Keratinocyte (primary cell): Measurements from ENCODE around the gene JAKMIP1. TPM values are rescaled to one million over a fixed set of nuclear protein-coding genes. Genes with fewer than 3 reads are reported as not detected.

Source experiments
- DNase-seq: peaks from one replicate; pipeline ENCODE4 v3.0.0-alpha.2; 2011; ENCODE audit warnings: low read depth, missing footprints, low spot score
- FAIRE-seq: peaks from 2 replicates; lab custom pipeline; 2011; peaks lifted over from hg19 to GRCh38; lab: Jason Lieb, UNC
- H2AFZ ChIP-seq: 2 replicates; pipeline ENCODE4 v1.6.0; 2012; ENCODE audit warnings: low read length, control low read depth, inconsistent platforms; ENCODE audit not compliant: control insufficient read depth
- H3K27ac ChIP-seq: 2 replicates; pipeline ENCODE4 v1.5.1; 2011; ENCODE audit warnings: low read length; ENCODE audit not compliant: control insufficient read depth, insufficient read depth
- H3K27me3 ChIP-seq: 3 replicates; pipeline ENCODE4 v1.6.0; 2011; ENCODE audit warnings: low read length; ENCODE audit not compliant: control insufficient read depth, insufficient read depth; ENCODE audit errors: extremely low read depth
- H3K36me3 ChIP-seq, 2 experiments: 2 replicates in 1 of 2; 3 replicates in 1 of 2; pipeline ENCODE4 v1.5.1; 2011; ENCODE audit warnings: low read length in 2 of 2, mild to moderate bottlenecking in 1 of 2; ENCODE audit not compliant: control insufficient read depth in 2 of 2, insufficient read depth in 2 of 2; ENCODE audit errors: extremely low read depth in 1 of 2
- H3K4me1 ChIP-seq: 3 replicates; pipeline ENCODE4 v1.5.1; 2011; ENCODE audit warnings: low read length; ENCODE audit not compliant: control insufficient read depth, insufficient read depth; ENCODE audit errors: extremely low read depth
- H3K4me2 ChIP-seq: 3 replicates; pipeline ENCODE4 v1.6.0; 2011; ENCODE audit warnings: low read depth, low read length; ENCODE audit not compliant: control insufficient read depth, insufficient read depth; ENCODE audit errors: extremely low read depth
- H3K4me3 ChIP-seq, 3 experiments: fragments of 200-600 bp in 1 of 3; sonication (generic) in 1 of 3; 2 replicates in 2 of 3; 3 replicates in 1 of 3; pipeline ENCODE4 v1.5.1; 2011 to 2016; ENCODE audit warnings: low read length in 3 of 3, mild to moderate bottlenecking in 3 of 3, control low read depth in 2 of 3, inconsistent platforms in 1 of 3, low read depth in 1 of 3, mixed read lengths in 1 of 3, mixed run types in 1 of 3, moderate library complexity in 1 of 3; ENCODE audit not compliant: control insufficient read depth in 2 of 3, insufficient read depth in 2 of 3; ENCODE audit errors: extremely low read depth in 1 of 3
- H3K79me2 ChIP-seq: 2 replicates; pipeline ENCODE4 v1.6.0; 2012; ENCODE audit warnings: low read length; ENCODE audit not compliant: control insufficient read depth, insufficient read depth
- H3K9ac ChIP-seq: 3 replicates; pipeline ENCODE4 v1.6.0; 2011; ENCODE audit warnings: low read length; ENCODE audit not compliant: control insufficient read depth, insufficient read depth; ENCODE audit errors: extremely low read depth
- H3K9me1 ChIP-seq: 3 replicates; pipeline ENCODE4 v1.6.0; 2011; ENCODE audit warnings: low read length; ENCODE audit not compliant: control insufficient read depth, insufficient read depth; ENCODE audit errors: extremely low read depth
- H3K9me3 ChIP-seq: 2 replicates; pipeline ENCODE4 v1.5.1; 2012; ENCODE audit warnings: low read depth, low read length; ENCODE audit not compliant: control insufficient read depth
- H4K20me1 ChIP-seq: 3 replicates; pipeline ENCODE4 v1.6.0; 2011; ENCODE audit warnings: low read length; ENCODE audit not compliant: control insufficient read depth, insufficient read depth; ENCODE audit errors: extremely low read depth
- CTCF ChIP-seq, 3 experiments: IDR thresholded peaks in 1 of 3; conservative IDR thresholded peaks in 1 of 3; optimal IDR thresholded peaks in 1 of 3; 2 replicates in 2 of 3; 3 replicates in 1 of 3; pipeline versions ENCODE3 to v1.5.1; 2011; ENCODE audit warnings: low read length in 3 of 3, mild to moderate bottlenecking in 3 of 3, moderate library complexity in 2 of 3, control low read depth in 1 of 3, inconsistent platforms in 1 of 3; ENCODE audit not compliant: insufficient read depth in 2 of 3; ENCODE audit errors: extremely low read depth in 1 of 3
- EZH2 ChIP-seq: IDR thresholded peaks from one replicate; pipeline ENCODE4 v1.6.1; 2012; ENCODE audit warnings: inconsistent platforms, mild to moderate bottlenecking, low read length, moderate library complexity
- dilution Hi-C: fragments of 300-500 bp; cut with MboI; formaldehyde crosslinking; loops from one replicate; pipeline ENCODE4 v1.7.0; 2020; ENCODE audit warnings: low sequenced_read_pairs; ENCODE audit not compliant: extremely low pct_ligation_motif_present
- polyA plus RNA-seq, 5 experiments: library from polyadenylated mRNA; depleted of rRNA in 3 of 5; stranded (reverse) in 3 of 5; stranded (forward) in 1 of 5; unstranded in 1 of 5; fragments of >200 nt; gene quantifications; 1 replicate in 1 of 5; 2 replicates in 3 of 5; 3 replicates in 1 of 5; pipeline versions ENCODE4 v1.2.1 to v1.2.3, GENCODE V29; 2011 to 2012; ENCODE audit warnings: missing spikeins in 2 of 5, low read depth in 1 of 5, low replicate concordance in 1 of 5

JAKMIP1 gene
- polyA plus RNA-seq, 1 donor (not counting 4 experiments of a cell fraction or from before 2014, with no cell fraction given), result not detected

GRCh38 chr4:6114181-6114580 is 86.2 kb downstream of the JAKMIP1 start:
- no peak overlapping the region for H3K4me2 ChIP-seq
- H3K9me3 ChIP-seq, result no peaks in the 10 kb centered on the region
- no peak for TF ChIP-seq EZH2
- no peak for TF ChIP-seq CTCF (optimal IDR thresholded peaks at IDR 0.05 in 1 of 3, IDR thresholded peaks at IDR 0.05 in 1 of 3, conservative IDR thresholded peaks at IDR 0.05 in 1 of 3; ENCODE audit: extremely low read depth in 1 of 3, insufficient read depth in 2 of 3, low read length in 3 of 3)
- no peak overlapping the region for H2AFZ ChIP-seq
- no peak overlapping the region for H3K27ac ChIP-seq
- H3K9me1 ChIP-seq, result no peaks in the 10 kb centered on the region
- no peaks in the 10 kb centered on the region for H4K20me1 ChIP-seq
- dilution Hi-C loops, result no loop called here
- no peak overlapping the region for H3K9ac ChIP-seq
- no peak overlapping the region for H3K4me3 ChIP-seq
- no peak for FAIRE-seq
- H3K79me2 ChIP-seq, result no peaks in the 10 kb centered on the region
- no peaks in the 10 kb centered on the region for H3K36me3 ChIP-seq
- no peaks in the 10 kb centered on the region for H3K4me1 ChIP-seq
- H3K27me3 ChIP-seq, result peaks cover 6% of the 10 kb centered on the region
- DNase-seq, result no peak

GRCh38 chr4:6113641-6114040 is 86.7 kb downstream of the JAKMIP1 start:
- no peak overlapping the region for H3K4me3 ChIP-seq
- no peaks in the 10 kb centered on the region for H3K36me3 ChIP-seq
- H2AFZ ChIP-seq, result no peak overlapping the region
- H3K9ac ChIP-seq, result no peak overlapping the region
- DNase-seq (no peak), FAIRE-seq (no peak)
- peaks cover 6% of the 10 kb centered on the region for H3K27me3 ChIP-seq
- dilution Hi-C loops, result no loop called here
- H4K20me1 ChIP-seq, result no peaks in the 10 kb centered on the region
- H3K9me3 ChIP-seq, result no peaks in the 10 kb centered on the region
- no peaks in the 10 kb centered on the region for H3K79me2 ChIP-seq
- H3K9me1 ChIP-seq, result no peaks in the 10 kb centered on the region
- no peaks in the 10 kb centered on the region for H3K4me1 ChIP-seq
- no peak for TF ChIP-seq CTCF (optimal IDR thresholded peaks at IDR 0.05 in 1 of 3, IDR thresholded peaks at IDR 0.05 in 1 of 3, conservative IDR thresholded peaks at IDR 0.05 in 1 of 3; ENCODE audit: extremely low read depth in 1 of 3, insufficient read depth in 2 of 3, low read length in 3 of 3)
- TF ChIP-seq EZH2, result no peak
- H3K27ac ChIP-seq, result no peak overlapping the region
- no peak overlapping the region for H3K4me2 ChIP-seq
